ENCODE measurements around the gene TMEM169. TPM values are rescaled to one million over a fixed set of nuclear protein-coding genes. Genes with fewer than 3 reads are reported as not detected.

The TMEM169 gene
- total RNA-seq, 4 donors from 2014 or later = 0.41 to 6.4 (median 1.9) TPM; not detected in 1

DNA sequence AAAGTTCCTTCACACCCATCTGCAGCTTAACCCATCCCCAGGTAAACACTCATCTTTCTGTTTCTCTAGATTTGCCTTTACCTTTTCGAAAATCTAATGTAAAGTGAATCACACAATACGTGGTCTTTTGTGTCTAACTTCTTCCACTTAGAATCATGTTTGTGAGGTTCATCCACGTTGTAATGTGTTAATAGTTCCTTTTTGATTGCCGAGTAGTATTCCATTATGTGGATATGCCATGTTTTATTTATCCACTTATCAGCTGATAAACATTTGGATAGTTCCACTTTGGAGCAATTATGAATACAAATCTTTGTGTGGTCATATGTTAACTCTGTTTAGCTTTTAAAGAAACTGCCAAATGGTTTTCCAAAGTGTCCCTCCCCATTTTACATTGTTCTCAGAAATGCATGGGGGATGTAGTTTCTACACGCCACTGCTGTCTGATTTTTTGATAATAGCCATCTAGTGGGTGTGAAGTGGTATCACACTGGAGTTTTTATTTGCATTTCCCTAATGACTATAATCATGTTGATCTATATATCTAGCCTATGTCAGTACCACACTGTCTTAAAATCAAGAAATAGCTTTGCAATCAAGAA lies 22.4 kb upstream of the TMEM169 start:
- intact Hi-C loops (cut with DNase I; ENCODE audit: low total_unique reads) = no loop called here

DNA sequence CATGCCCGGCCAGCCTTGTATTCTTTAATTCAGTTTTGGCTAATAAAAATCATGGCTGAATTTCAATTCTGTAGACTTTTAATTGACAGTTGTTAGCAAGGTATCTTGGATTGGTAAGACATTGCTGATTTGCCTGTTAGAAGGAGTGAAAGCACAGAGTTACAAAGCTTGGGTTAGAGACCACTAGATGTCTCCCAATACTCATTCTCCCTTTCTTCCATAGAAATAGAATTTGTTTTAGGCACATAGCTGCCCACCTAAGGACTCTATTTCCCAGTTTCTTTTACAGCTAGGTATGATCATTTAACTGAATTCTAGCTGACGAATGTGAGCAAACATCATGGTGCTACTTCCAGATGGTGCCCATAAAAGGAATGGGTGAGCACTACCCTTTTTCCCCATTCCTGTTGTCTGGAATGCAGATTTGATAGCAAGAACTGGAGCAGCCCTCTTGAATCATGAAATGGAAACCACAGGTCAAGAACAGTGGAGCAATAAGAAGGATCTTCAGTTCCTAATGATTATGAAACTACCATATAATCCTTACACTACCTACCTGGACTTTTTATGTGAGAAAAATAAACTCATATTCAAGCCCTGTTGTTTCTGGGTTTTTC lies 17.6 kb upstream of the TMEM169 start:
- TF ChIP-seq POLR2AphosphoS5 (IDR thresholded peaks at IDR 0.05) (no peak), EP300 (IDR thresholded peaks at IDR 0.05; ENCODE audit: low read depth) (no peak), POLR2A (IDR thresholded peaks at IDR 0.05) (no peak), CTCF (IDR thresholded peaks at IDR 0.05) (no peak)
- WGBS, 2 donors (ENCODE audit: low coverage in 1 of 2) = 80 to 89% methylated on average over 2 of the region's 2 CpGs

More for the DNA sequence above, 22.4 kb upstream of the TMEM169 start:
- Histone ChIP-seq H3K27ac (no peak overlapping the region), H3K36me3 (no peaks in the 10 kb centered on the region), H3K9me3 (no peaks in the 10 kb centered on the region), H3K4me1 (peaks cover 4 to 24% (median 9%) of the 10 kb centered on the region in 4 donors), H3K27me3 (no peaks in the 10 kb centered on the region), H3K4me3 (no peak overlapping the region)
- in situ Hi-C loops (cut with MboI; ENCODE audit: low pct_ligation_motif_present in 1 of 4, low pct_unique_long_range_greater_than_20kb in 1 of 4, low sequenced_read_pairs in 3 of 4) = no loop called here
- peak in 2 of 5 experiments; percentile 14 to 19 for TF ChIP-seq CTCF (IDR thresholded peaks at IDR 0.05)
- TF ChIP-seq POLR2A (IDR thresholded peaks at IDR 0.05) = no peak
- no peak for DNase-seq
- WGBS, 2 donors (ENCODE audit: low coverage in 1 of 2) = 94 to 98% methylated on average over 5 of the region's 5 CpGs

GRCh38 chr2:216064665-216065064 lies 17.1 kb upstream of the TMEM169 start:
- WGBS, 2 donors (ENCODE audit: low coverage in 1 of 2) = 67 to 88% methylated on average over 1 of the region's 1 CpG
- TF ChIP-seq POLR2A (IDR thresholded peaks at IDR 0.05) = no peak
- TF ChIP-seq EP300 (IDR thresholded peaks at IDR 0.05; ENCODE audit: low read depth) = no peak
- no peak for TF ChIP-seq POLR2AphosphoS5 (IDR thresholded peaks at IDR 0.05)
- no peak for TF ChIP-seq CTCF (IDR thresholded peaks at IDR 0.05)
- in situ Hi-C loops (cut with MboI; ENCODE audit: low pct_ligation_motif_present in 1 of 4, low pct_unique_long_range_greater_than_20kb in 1 of 4, low sequenced_read_pairs in 3 of 4) = no loop called here

More for the DNA sequence above, 17.6 kb upstream of the TMEM169 start:
- Histone ChIP-seq H3K4me3 (no peak overlapping the region), H3K36me3 (peaks cover 0 to 6% (median 0%) of the 10 kb centered on the region in 4 donors), H3K27me3 (no peaks in the 10 kb centered on the region), H3K27ac (no peak overlapping the region), H3K4me1 (no peaks in the 10 kb centered on the region), H3K9me3 (no peaks in the 10 kb centered on the region)
- in situ Hi-C loops (cut with MboI; ENCODE audit: low pct_ligation_motif_present in 1 of 4, low pct_unique_long_range_greater_than_20kb in 1 of 4, low sequenced_read_pairs in 3 of 4) (no loop called here), intact Hi-C loops (cut with DNase I; ENCODE audit: low total_unique reads) (no loop called here)
- DNase-seq = no peak

GRCh38 chr2:216066230-216066629 lies 15.5 kb upstream of the TMEM169 start:
- intact Hi-C loops (cut with DNase I; ENCODE audit: low total_unique reads) = no loop called here
- H3K27me3 ChIP-seq = no peaks in the 10 kb centered on the region
- H3K4me3 ChIP-seq = no peak overlapping the region
- no peaks in the 10 kb centered on the region for H3K9me3 ChIP-seq
- in situ Hi-C loops (cut with MboI; ENCODE audit: low pct_ligation_motif_present in 1 of 4, low pct_unique_long_range_greater_than_20kb in 1 of 4, low sequenced_read_pairs in 3 of 4) = no loop called here
- peaks cover 0 to 6% (median 0%) of the 10 kb centered on the region in 4 donors for H3K36me3 ChIP-seq
- DNase-seq = no peak
- 89 to 95% methylated on average over 3 to 5 of the region's 5 CpGs for WGBS, 2 donors (ENCODE audit: low coverage in 1 of 2)
- H3K27ac ChIP-seq = no peak overlapping the region
- TF ChIP-seq CTCF (IDR thresholded peaks at IDR 0.05) = no peak
- TF ChIP-seq POLR2AphosphoS5 (IDR thresholded peaks at IDR 0.05) = no peak
- no peak for TF ChIP-seq EP300 (IDR thresholded peaks at IDR 0.05; ENCODE audit: low read depth)
- TF ChIP-seq POLR2A (IDR thresholded peaks at IDR 0.05) = no peak
- no peaks in the 10 kb centered on the region for H3K4me1 ChIP-seq

More at GRCh38 chr2:216064665-216065064, 17.1 kb upstream of the TMEM169 start:
- Histone ChIP-seq H3K27me3 (no peaks in the 10 kb centered on the region), H3K36me3 (peaks cover 0 to 6% (median 0%) of the 10 kb centered on the region in 4 donors), H3K4me3 (no peak overlapping the region), H3K9me3 (no peaks in the 10 kb centered on the region), H3K27ac (no peak overlapping the region), H3K4me1 (no peaks in the 10 kb centered on the region)
- intact Hi-C loops (cut with DNase I; ENCODE audit: low total_unique reads) = no loop called here
- DNase-seq = no peak

Measured in transverse colon (tissue), 4 donors.